Ammon's horn (tissue), 1 donor: ENCODE data around the gene SLC51B.

Experiments used
- DNase-seq: peaks from one replicate; pipeline ENCODE4 v3.0.0-alpha.2; 2016; ENCODE audit warnings: low spot score

The SLC51B gene

DNA sequence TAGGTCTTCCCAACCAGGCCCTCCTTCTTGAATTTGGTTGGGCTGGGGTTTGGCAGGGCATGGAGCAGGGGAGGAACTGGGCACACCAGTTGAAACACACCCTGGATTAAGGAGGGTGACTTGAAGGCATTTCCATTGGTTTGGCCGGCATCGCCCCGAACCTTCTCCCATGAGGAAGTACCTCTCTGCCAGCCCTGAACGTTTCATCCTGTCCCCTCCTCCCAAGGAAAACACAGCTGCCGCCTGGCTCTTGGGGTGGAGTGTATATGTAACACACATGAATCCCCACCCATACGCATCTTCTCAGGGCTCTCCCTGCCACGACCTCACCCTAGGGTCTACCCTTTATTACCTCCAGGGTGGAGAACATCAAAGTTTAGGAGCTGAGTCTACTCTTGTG, 55.3 kb downstream of the SLC51B start:
- no peak for DNase-seq

DNA sequence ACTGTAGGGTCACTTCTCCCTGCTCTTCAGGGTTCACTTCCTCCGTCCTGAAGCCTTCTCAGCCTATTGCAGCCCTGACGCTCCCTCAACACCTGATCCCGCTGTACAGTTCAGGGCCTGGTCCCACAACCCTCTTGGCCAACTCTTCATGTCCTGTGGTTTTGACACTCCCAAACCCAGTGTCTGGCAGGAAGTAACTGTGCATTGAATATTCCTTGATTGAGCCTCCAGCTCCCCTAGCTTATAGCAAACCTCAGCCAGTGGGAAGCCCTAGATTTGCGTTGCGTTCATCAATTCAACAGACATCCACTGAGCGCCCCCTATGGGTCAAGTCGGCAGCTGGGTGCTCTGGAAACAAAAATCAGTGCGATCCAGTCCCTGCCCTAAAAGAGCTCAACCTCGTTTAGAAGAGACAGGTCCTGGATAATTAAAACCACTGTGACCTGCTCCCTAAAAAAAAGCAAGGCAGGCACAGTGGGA, 56.3 kb downstream of the SLC51B start:
- DNase-seq: peak; percentile 66

DNA sequence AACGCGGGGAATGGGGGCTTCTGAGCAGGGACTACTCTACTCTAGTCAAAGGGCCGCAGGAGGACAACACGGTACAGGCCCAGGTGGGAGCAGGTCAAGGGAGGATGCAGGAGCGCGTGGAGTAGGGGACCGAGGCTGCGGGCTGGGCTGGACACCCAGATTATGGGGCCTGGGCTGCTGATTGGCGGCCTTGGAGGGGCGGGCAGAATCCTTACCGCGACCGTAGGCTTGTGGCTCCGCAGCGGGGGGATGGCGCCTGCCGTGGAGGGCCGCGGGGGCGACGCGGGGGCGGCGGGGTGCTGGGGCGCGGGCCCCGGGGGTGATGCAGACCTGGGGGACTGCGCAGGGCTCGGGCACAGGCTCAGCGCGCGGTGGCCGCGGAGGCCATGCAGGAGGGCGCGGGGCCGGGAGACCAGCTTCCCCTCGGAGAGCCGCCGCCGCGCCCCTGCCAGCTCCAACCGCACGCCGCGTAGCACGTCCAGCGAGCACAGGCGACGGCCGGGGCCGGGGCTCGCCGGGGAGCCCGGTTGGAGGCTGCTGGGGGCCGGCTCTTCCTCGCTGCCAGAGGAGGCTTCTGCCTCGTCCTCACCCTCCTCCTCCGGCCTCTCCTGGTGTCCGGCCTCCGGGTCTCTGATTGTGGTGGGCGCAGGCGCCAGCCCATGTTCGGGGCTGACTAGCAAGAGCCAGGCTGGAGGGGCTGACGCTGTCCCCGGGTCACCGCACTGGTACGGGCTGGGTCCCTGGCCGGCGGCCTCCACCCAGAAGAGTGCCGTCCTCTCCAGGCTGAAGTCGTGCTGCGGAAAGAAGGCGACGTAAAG, 56.9 kb downstream of the SLC51B start:
- no peak for DNase-seq

DNA sequence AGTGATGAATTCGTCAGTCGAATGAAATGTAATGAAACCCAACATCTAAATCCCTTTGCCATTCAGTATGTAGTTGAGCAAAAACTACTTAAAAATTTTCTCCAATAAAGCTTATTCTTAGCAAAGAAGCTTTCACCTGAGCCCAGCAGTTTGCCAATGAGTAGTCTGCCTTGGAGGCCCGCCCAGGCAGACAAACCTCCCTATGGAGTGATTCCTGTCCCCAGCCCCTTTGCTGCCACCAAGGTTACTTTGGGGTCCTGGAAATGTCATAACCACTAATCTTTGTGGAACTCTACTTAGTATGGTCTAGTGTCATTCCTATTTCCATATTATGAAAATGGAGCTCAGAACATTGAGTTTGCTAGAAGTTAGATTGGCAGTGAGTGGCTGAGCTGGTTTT, 57.7 kb downstream of the SLC51B start:
- no peak for DNase-seq
